A673 (cell line): ENCODE data around the gene WSCD2. TPM values are rescaled to one million over a fixed set of nuclear protein-coding genes. Genes with fewer than 3 reads are reported as not detected.

ENCODE experiments used
- BruUV-seq: library from RNA; stranded (reverse); fragments of 400-500 nt; replicated peaks from 2 replicates; lab custom pipeline; 2021; lab: Mats Ljungman, UMichigan
- CTCF ChIA-PET: fragments of 300-600 bp; sonication (Branson Sonifier 250); formaldehyde crosslinking; loops from one replicate; lab custom pipeline; 2022; ENCODE audit warnings: antibody characterized with exemption; lab: Charles Lee
- POLR2A ChIA-PET: fragments of 300-600 bp; sonication (Branson Sonifier 250); formaldehyde crosslinking; loops from one replicate; lab custom pipeline; 2022; ENCODE audit warnings: antibody characterized with exemption; ENCODE audit not compliant: low non-redundant PET; lab: Charles Lee
- DNase-seq: peaks from one replicate; pipeline ENCODE4 v3.0.0-alpha.2; 2015; ENCODE audit warnings: low spot score
- H3K27ac ChIP-seq: fragments of 200-600 bp; sonication (generic); 2 replicates; pipeline ENCODE4 v1.5.1; 2016; ENCODE audit warnings: mixed run types, low read depth, mild to moderate bottlenecking, mixed read lengths, antibody characterized with exemption, low read length; ENCODE audit not compliant: poor library complexity, severe bottlenecking
- H3K27me3 ChIP-seq: fragments of 200-600 bp; sonication (generic); replicated peaks from 2 replicates; pipeline ENCODE4 v1.6.1; 2017; ENCODE audit warnings: mixed run types, low read depth, mild to moderate bottlenecking, mixed read lengths, antibody characterized with exemption, low read length; ENCODE audit not compliant: insufficient read depth, poor library complexity
- H3K36me3 ChIP-seq: fragments of 200-600 bp; sonication (generic); 2 replicates; pipeline ENCODE4 v1.6.1; 2016; ENCODE audit warnings: mixed run types, mild to moderate bottlenecking, mixed read lengths, antibody characterized with exemption, low read length; ENCODE audit not compliant: insufficient read depth, poor library complexity, severe bottlenecking
- H3K4me1 ChIP-seq: fragments of 200-600 bp; sonication (generic); 2 replicates; pipeline ENCODE4 v1.6.1; 2017; ENCODE audit warnings: mixed run types, mild to moderate bottlenecking, mixed read lengths, antibody characterized with exemption, low read length; ENCODE audit not compliant: insufficient read depth, poor library complexity, severe bottlenecking
- H3K4me3 ChIP-seq: fragments of 200-600 bp; sonication (generic); 2 replicates; pipeline ENCODE4 v1.5.1; 2016; ENCODE audit warnings: low read depth, mixed run types, mild to moderate bottlenecking, mixed read lengths, low read length; ENCODE audit not compliant: poor library complexity, severe bottlenecking
- H3K9me3 ChIP-seq: fragments of 200-600 bp; sonication (generic); 2 replicates; pipeline ENCODE4 v1.6.1; 2016; ENCODE audit warnings: mixed run types, low read depth, mild to moderate bottlenecking, mixed read lengths, antibody characterized with exemption, low read length; ENCODE audit not compliant: poor library complexity, severe bottlenecking
- CTCF ChIP-seq: fragments of 300-800, 200-600 bp; sonication (generic); conservative IDR thresholded peaks from 2 replicates; pipeline ENCODE4 v1.5.1; 2017; ENCODE audit warnings: low read depth, mild to moderate bottlenecking, antibody characterized with exemption, low read length, moderate library complexity, mixed read lengths
- EZH2 ChIP-seq: fragments of 200-600 bp; sonication (generic); IDR thresholded peaks from 2 replicates; pipeline ENCODE4 v1.6.1; 2017; ENCODE audit warnings: borderline replicate concordance, low read depth, mild to moderate bottlenecking, mixed read lengths, antibody characterized with exemption, low read length; ENCODE audit not compliant: poor library complexity, severe bottlenecking
- intact Hi-C: fragments of 100-400 bp; cut with micrococcal nuclease; formaldehyde crosslinking; loops from one replicate; pipeline ENCODE4 v1.10.0; 2022; ENCODE audit not compliant: unreplicated experiment
- total RNA-seq: library from RNA; stranded (reverse); gene quantifications from 2 replicates; pipeline ENCODE4 v1.2.3, GENCODE V29; 2021

The WSCD2 gene
- total RNA-seq, 1 experiment from 2014 or later: not detected

DNA sequence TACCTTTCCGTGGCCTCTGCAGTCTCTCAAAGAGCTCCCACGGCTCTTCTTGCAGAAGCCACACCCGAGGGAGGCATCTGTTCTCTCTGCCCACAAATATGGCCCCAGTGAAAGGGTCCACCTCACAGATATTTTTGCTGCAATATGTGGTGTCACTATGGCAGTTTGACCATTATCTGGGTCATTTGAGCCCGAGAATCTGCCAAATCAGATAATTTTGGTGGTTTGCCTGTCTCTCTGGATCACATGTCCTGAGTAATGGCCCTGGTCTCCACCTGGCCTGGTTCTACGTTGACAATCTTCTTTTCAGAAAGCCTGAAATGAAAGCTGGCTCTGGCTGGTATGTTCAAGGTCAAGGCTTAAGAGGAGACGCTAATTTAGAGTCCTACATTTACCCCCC is 5.7 kb upstream of the WSCD2 start:
- CTCF ChIA-PET: no interaction called here
- no peaks in the 10 kb centered on the region for H3K36me3 ChIP-seq
- TF ChIP-seq CTCF (no peak), EZH2 (no peak)
- peaks cover 40% of the 10 kb centered on the region for H3K27me3 ChIP-seq
- no peak overlapping the region for H3K27ac ChIP-seq
- no peaks in the 10 kb centered on the region for H3K9me3 ChIP-seq
- intact Hi-C loops: loop anchor here (10.0 kb wide), 1 partner anchor 331 kb away; no protein-coding TSS in a partner anchor
- BruUV-seq: no TSS peak
- POLR2A ChIA-PET: no interaction called here
- no peak overlapping the region for H3K4me3 ChIP-seq
- DNase-seq: no peak
- H3K4me1 ChIP-seq: no peaks in the 10 kb centered on the region

- ChIA-PET POLR2A (no interaction called here), CTCF (no interaction called here)
- no peak overlapping the region for H3K4me3 ChIP-seq
- H3K9me3 ChIP-seq: no peaks in the 10 kb centered on the region
- BruUV-seq: no TSS peak
- no peak overlapping the region for H3K27ac ChIP-seq
- peaks cover 53% of the 10 kb centered on the region for H3K27me3 ChIP-seq
- no peak for DNase-seq
- intact Hi-C loops: loop anchor here (10.0 kb wide), 1 partner anchor 330 kb away; no protein-coding TSS in a partner anchor
- H3K4me1 ChIP-seq: no peaks in the 10 kb centered on the region
- TF ChIP-seq CTCF (no peak), EZH2 (no peak)
- H3K36me3 ChIP-seq: no peaks in the 10 kb centered on the region
Measured at GRCh38 chr12:108125073-108125472, 4.0 kb upstream of the WSCD2 start.

DNA sequence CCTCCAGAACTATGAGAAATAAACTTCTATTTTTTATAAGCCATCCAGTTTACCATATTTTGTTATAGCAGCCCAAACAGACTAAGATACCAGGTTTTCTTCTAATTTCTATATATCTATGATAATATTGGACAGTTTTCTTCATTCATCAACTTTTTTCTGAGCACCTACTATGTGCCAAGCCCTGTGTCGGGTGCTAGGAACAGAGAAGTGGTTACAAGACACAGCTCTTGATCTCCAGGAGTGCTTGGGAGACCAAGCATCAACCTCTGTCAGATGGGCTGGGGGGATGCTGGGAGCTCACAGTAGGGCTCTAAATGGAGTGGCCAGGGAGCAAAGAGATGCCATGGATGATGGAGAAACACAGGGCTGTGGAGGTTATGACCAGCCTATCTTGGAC is 2.9 kb upstream of the WSCD2 start:
- BruUV-seq: no TSS peak
- TF ChIP-seq CTCF (no peak), EZH2 (no peak)
- intact Hi-C loops: loop anchor here (10.0 kb wide), 1 partner anchor 329 kb away; no protein-coding TSS in a partner anchor
- H3K4me1 ChIP-seq: no peaks in the 10 kb centered on the region
- POLR2A ChIA-PET: no interaction called here
- H3K27ac ChIP-seq: no peak overlapping the region
- DNase-seq: no peak
- no peak overlapping the region for H3K4me3 ChIP-seq
- no peaks in the 10 kb centered on the region for H3K36me3 ChIP-seq
- H3K27me3 ChIP-seq: peaks cover 64% of the 10 kb centered on the region
- H3K9me3 ChIP-seq: no peaks in the 10 kb centered on the region
- CTCF ChIA-PET: no interaction called here
